ENCODE measurements around the gene FEZ2.

DNA sequence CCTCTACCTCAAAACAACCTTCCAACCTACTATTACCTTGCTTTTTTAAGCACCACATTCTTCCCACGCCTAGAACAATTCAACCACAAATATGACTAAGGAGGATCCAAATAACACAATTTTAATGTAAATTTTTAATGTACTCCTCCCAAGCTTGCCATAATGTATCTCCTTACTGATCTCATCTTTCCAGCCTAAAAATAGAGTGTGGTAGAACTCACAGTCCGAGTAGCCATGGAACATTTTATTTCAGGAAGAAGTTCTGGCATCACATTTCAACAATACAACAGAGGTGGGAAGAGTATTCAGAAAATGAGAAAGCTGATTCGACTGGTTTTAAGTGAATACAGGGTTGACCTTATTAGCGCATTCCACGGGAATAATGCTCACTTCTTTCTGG, 15.4 kb downstream of the FEZ2 start:
- no peak for TF ChIP-seq BHLHE40 (IDR thresholded peaks at IDR 0.05; ENCODE audit: low read length)
- TF ChIP-seq HSF4 (CRISPR knock-in tag; IDR thresholded peaks at IDR 0.05; ENCODE audit: borderline replicate concordance) = no peak
- no peak for TF ChIP-seq STAG1 (CRISPR knock-in tag; IDR thresholded peaks at IDR 0.05; ENCODE audit: borderline replicate concordance)
- no peak for TF ChIP-seq EZH2 (IDR thresholded peaks at IDR 0.05; ENCODE audit: borderline replicate concordance, low read depth, low read length)
- TF ChIP-seq NEUROD1 (IDR thresholded peaks at IDR 0.05; ENCODE audit: borderline replicate concordance, low read depth, low read length, partially characterized antibody) = no peak
- TF ChIP-seq TARDBP (IDR thresholded peaks at IDR 0.05) = no peak
- no peak for TF ChIP-seq YY1 (IDR thresholded peaks at IDR 0.05; ENCODE audit: borderline replicate concordance in 1 of 3, control insufficient read depth in 1 of 3, extremely low read depth in 1 of 3, insufficient read depth in 3 of 3, insufficient read length in 1 of 3, insufficient replicate concordance in 2 of 3, low read depth in 1 of 3, low read length in 2 of 3)
- TF ChIP-seq, protein P1, sequence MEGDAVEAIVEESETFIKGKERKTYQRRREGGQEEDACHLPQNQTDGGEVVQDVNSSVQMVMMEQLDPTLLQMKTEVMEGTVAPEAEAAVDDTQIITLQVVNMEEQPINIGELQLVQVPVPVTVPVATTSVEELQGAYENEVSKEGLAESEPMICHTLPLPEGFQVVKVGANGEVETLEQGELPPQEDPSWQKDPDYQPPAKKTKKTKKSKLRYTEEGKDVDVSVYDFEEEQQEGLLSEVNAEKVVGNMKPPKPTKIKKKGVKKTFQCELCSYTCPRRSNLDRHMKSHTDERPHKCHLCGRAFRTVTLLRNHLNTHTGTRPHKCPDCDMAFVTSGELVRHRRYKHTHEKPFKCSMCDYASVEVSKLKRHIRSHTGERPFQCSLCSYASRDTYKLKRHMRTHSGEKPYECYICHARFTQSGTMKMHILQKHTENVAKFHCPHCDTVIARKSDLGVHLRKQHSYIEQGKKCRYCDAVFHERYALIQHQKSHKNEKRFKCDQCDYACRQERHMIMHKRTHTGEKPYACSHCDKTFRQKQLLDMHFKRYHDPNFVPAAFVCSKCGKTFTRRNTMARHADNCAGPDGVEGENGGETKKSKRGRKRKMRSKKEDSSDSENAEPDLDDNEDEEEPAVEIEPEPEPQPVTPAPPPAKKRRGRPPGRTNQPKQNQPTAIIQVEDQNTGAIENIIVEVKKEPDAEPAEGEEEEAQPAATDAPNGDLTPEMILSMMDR (IDR thresholded peaks at IDR 0.05 in 2 of 3, conservative IDR thresholded peaks at IDR 0.05 in 1 of 3; ENCODE audit: insufficient read depth in 2 of 3, low read depth in 1 of 3, low read length in 3 of 3) = no peak
- TF ChIP-seq NFXL1 (CRISPR knock-in tag; IDR thresholded peaks at IDR 0.05) = no peak
- no peak for TF ChIP-seq CBX5 (IDR thresholded peaks at IDR 0.05; ENCODE audit: borderline replicate concordance, low read depth)
- TF ChIP-seq, protein P2, sequence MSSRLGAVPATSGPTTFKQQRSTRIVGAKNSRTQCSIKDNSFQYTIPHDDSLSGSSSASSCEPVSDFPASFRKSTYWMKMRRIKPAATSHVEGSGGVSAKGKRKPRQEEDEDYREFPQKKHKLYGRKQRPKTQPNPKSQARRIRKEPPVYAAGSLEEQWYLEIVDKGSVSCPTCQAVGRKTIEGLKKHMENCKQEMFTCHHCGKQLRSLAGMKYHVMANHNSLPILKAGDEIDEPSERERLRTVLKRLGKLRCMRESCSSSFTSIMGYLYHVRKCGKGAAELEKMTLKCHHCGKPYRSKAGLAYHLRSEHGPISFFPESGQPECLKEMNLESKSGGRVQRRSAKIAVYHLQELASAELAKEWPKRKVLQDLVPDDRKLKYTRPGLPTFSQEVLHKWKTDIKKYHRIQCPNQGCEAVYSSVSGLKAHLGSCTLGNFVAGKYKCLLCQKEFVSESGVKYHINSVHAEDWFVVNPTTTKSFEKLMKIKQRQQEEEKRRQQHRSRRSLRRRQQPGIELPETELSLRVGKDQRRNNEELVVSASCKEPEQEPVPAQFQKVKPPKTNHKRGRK (tag; IDR thresholded peaks at IDR 0.05) = no peak

Measured in K562 (cell line).